Measurements from ENCODE around the gene LMO7. TPM values are rescaled to one million over a fixed set of nuclear protein-coding genes. Genes with fewer than 3 reads are reported as not detected.

LMO7 gene
- total RNA-seq, 4 donors from 2014 or later: 7.3 to 11.9 (median 8.9) TPM

GRCh38 chr13:75802161-75802560, 166.0 kb downstream of the LMO7 start:
- TF ChIP-seq CTCF (IDR thresholded peaks at IDR 0.05; ENCODE audit: low read depth): no peak

- TF ChIP-seq CTCF (IDR thresholded peaks at IDR 0.05; ENCODE audit: low read depth): no peak
Observed at GRCh38 chr13:75803164-75803611, 167.1 kb downstream of the LMO7 start.

GRCh38 chr13:75804054-75804453, 167.9 kb downstream of the LMO7 start:
- TF ChIP-seq CTCF (IDR thresholded peaks at IDR 0.05; ENCODE audit: low read depth): no peak

- no peak for TF ChIP-seq CTCF (IDR thresholded peaks at IDR 0.05; ENCODE audit: low read depth)
Observed at GRCh38 chr13:75804605-75805004, 168.5 kb downstream of the LMO7 start.

- no peak for TF ChIP-seq CTCF (IDR thresholded peaks at IDR 0.05; ENCODE audit: low read depth)
Observed at GRCh38 chr13:75806117-75806516, 170.0 kb downstream of the LMO7 start.

GRCh38 chr13:75811361-75811760, 175.2 kb downstream of the LMO7 start:
- TF ChIP-seq CTCF (IDR thresholded peaks at IDR 0.05; ENCODE audit: low read depth): no peak

- no peak for TF ChIP-seq CTCF (IDR thresholded peaks at IDR 0.05; ENCODE audit: low read depth)
Observed at GRCh38 chr13:75811841-75812240, 175.7 kb downstream of the LMO7 start.
